NCI-H2081 treated with DMSO at 0.1 percent for 48 hours (cell line): ENCODE data around the gene APP.
"Not testable (repeated sequence)": the region's sequence is repeated elsewhere in the genome, so short reads cannot be mapped to it uniquely, and the experiment has no call there.

Experiments used
- DNase-seq: peaks from one replicate; lab custom pipeline; 2025; lab: John Stamatoyannopoulos, UW

The APP gene

GRCh38 chr21:26020510-26020909, 150.1 kb downstream of the APP start:
- no peak for DNase-seq

- DNase-seq: no peak
Observed at GRCh38 chr21:26020081-26020480, 150.5 kb downstream of the APP start.

GRCh38 chr21:26019236-26019635, 151.3 kb downstream of the APP start:
- DNase-seq: no peak

- DNase-seq: no peak
Observed at GRCh38 chr21:26013970-26014369, 156.6 kb downstream of the APP start.

GRCh38 chr21:26012482-26012881, 158.1 kb downstream of the APP start:
- not testable (repeated sequence) for DNase-seq

GRCh38 chr21:26011292-26011940, 159.2 kb downstream of the APP start:
- no peak for DNase-seq

- peak; percentile 26 for DNase-seq
Observed at GRCh38 chr21:26007951-26008498, 162.5 kb downstream of the APP start.

GRCh38 chr21:26005464-26005863, 165.1 kb downstream of the APP start:
- no peak for DNase-seq

- no peak for DNase-seq
Observed at GRCh38 chr21:26003404-26003803, 167.2 kb downstream of the APP start.

- DNase-seq: no peak
Observed at GRCh38 chr21:26001356-26001755, 169.2 kb downstream of the APP start.

GRCh38 chr21:25999921-26000582, 170.5 kb downstream of the APP start:
- no peak for DNase-seq

GRCh38 chr21:25997788-25998611, 172.6 kb downstream of the APP start:
- DNase-seq: peak; percentile 83

GRCh38 chr21:25995278-25995677, 175.3 kb downstream of the APP start:
- no peak for DNase-seq

- DNase-seq: no peak
Observed at GRCh38 chr21:25994758-25995163, 175.8 kb downstream of the APP start.

- no peak for DNase-seq
Observed at GRCh38 chr21:25988738-25989137, 181.8 kb downstream of the APP start.

- no peak for DNase-seq
Observed at GRCh38 chr21:25987531-25987930, 183.0 kb downstream of the APP start.

GRCh38 chr21:25986928-25987327, 183.6 kb downstream of the APP start:
- DNase-seq: no peak

GRCh38 chr21:25985990-25986389, 184.6 kb downstream of the APP start:
- no peak for DNase-seq

GRCh38 chr21:25984538-25984937, 186.0 kb downstream of the APP start:
- DNase-seq: no peak

GRCh38 chr21:25983745-25984144, 186.8 kb downstream of the APP start:
- DNase-seq: no peak

- DNase-seq: no peak
Observed at GRCh38 chr21:25980710-25981109, 189.9 kb downstream of the APP start.

GRCh38 chr21:25979845-25980616, 190.5 kb downstream of the APP start:
- no peak for DNase-seq
